Kidney (tissue), 14 donors: ENCODE results near the gene EPHB6. TPM values are rescaled to one million over a fixed set of nuclear protein-coding genes. Genes with fewer than 3 reads are reported as not detected.

Source experiments
- DNase-seq, 5 donors: peaks; one replicate each; pipeline ENCODE4 v3.0.0-alpha.2; 2013 to 2020
- FAIRE-seq: peaks from 2 replicates; lab custom pipeline; 2012; peaks lifted over from hg19 to GRCh38; lab: Jason Lieb, UNC
- H3K27ac ChIP-seq, 2 donors: one replicate each; pipeline ENCODE4 v1.7.0; 2013; ENCODE audit warnings: low read depth in 2 of 2, low read length in 2 of 2, inconsistent platforms in 1 of 2
- H3K27me3 ChIP-seq: one replicate; pipeline ENCODE4 v1.7.1; 2013; ENCODE audit warnings: low read length, inconsistent platforms; ENCODE audit not compliant: control insufficient read depth, insufficient read depth
- H3K36me3 ChIP-seq, 3 donors: one replicate each; pipeline versions ENCODE4 v1.7.0 to v1.7.1; 2013; ENCODE audit warnings: low read length in 3 of 3, control low read depth in 1 of 3, inconsistent platforms in 1 of 3; ENCODE audit not compliant: insufficient read depth in 3 of 3, control insufficient read depth in 2 of 3
- H3K4me1 ChIP-seq, 3 donors: one replicate each; pipeline versions ENCODE4 v1.7.0 to v1.7.1; 2013; ENCODE audit warnings: low read length in 3 of 3, inconsistent platforms in 1 of 3, low read depth in 1 of 3; ENCODE audit not compliant: control insufficient read depth in 2 of 3, insufficient read depth in 2 of 3
- H3K4me3 ChIP-seq, 3 donors: one replicate each; pipeline versions ENCODE4 v1.7.0 to v1.8.1; 2013; ENCODE audit warnings: low read length in 3 of 3, control low read depth in 1 of 3, inconsistent platforms in 1 of 3
- H3K9ac ChIP-seq, 3 donors: one replicate each; pipeline versions ENCODE4 v1.7.0 to v1.7.1; 2013; ENCODE audit warnings: low read length in 3 of 3, control low read depth in 1 of 3, inconsistent platforms in 1 of 3
- H3K9me3 ChIP-seq, 3 donors: one replicate each; pipeline versions ENCODE4 v1.7.0 to v1.7.1; 2013; ENCODE audit warnings: low read length in 3 of 3, control low read depth in 1 of 3, inconsistent platforms in 1 of 3; ENCODE audit not compliant: control insufficient read depth in 2 of 3, insufficient read depth in 1 of 3
- intact Hi-C: fragments of 100-400 bp; cut with DNase I; formaldehyde crosslinking; loops from one replicate; pipeline ENCODE4 v1.11.1; 2022
- polyA plus RNA-seq: library from polyadenylated mRNA; stranded (reverse); fragments of 350-450 nt; fragmentation: Illumina TruSeq; extraction: RNeasy Lipid Tissue Mini Kit (QIAGEN cat#74804); gene quantifications from one replicate; pipeline ENCODE4 v1.2.3, GENCODE V29; 2014; ENCODE audit warnings: low read depth, low replicate concordance; ENCODE audit not compliant: insufficient read depth
- total RNA-seq: library from RNA; stranded (reverse); fragmentation: NEBNext Ultra II Directional; extraction: Animal tissue kit (Norgen Biotek cat#: 25700); gene quantifications from one replicate; pipeline ENCODE4 v1.2.1, GENCODE V29; 2021
- TF ChIP-seq, protein P1 (sequence below): IDR thresholded peaks from 3 replicates; pipeline ENCODE4 v1.5.1; 2012; ENCODE audit warnings: mild to moderate bottlenecking, moderate library complexity, borderline replicate concordance; ENCODE audit not compliant: insufficient read depth; ENCODE audit errors: extremely low read depth
- donor health status: control.
- donor health status: control.
- donor health status: control.
- donor health status: control.
- donor health status: control.
- donor health status: DM: yes; HTN: yes; CAD: no.
- donor health status: Normal renal cell carcinoma (clear cell type).

The EPHB6 gene
- total and polyA plus RNA-seq, 2 donors from 2014 or later: 10.4 to 17.4 TPM

DNA sequence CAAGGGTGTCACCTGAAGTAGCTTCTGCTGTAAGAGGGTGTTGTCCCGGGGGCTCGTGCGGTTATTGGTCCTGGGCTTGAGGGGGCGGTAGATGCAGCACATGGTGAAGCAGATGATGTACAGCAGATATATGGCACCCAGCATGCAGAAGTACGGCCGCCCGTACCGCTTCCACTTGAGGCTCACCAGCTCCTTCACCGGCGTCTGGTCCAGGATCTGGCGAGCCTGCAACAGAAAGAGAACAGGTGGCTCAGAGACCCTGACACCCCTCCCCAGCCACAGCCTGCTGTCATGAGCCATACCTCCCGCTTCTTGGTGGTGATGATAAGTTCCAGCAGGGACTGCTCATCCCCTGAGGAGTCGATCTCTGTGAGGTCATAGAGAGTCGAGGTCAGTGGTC, 20.6 kb downstream of the EPHB6 start:
- Histone ChIP-seq H3K27ac (no peak overlapping the region), H3K4me1 (no peaks in the 10 kb centered on the region), H3K27me3 (no peaks in the 10 kb centered on the region), H3K9ac (no peak overlapping the region), H3K9me3 (no peaks in the 10 kb centered on the region), H3K36me3 (no peaks in the 10 kb centered on the region), H3K4me3 (no peak overlapping the region)
- no peak for FAIRE-seq
- TF ChIP-seq, protein P1, sequence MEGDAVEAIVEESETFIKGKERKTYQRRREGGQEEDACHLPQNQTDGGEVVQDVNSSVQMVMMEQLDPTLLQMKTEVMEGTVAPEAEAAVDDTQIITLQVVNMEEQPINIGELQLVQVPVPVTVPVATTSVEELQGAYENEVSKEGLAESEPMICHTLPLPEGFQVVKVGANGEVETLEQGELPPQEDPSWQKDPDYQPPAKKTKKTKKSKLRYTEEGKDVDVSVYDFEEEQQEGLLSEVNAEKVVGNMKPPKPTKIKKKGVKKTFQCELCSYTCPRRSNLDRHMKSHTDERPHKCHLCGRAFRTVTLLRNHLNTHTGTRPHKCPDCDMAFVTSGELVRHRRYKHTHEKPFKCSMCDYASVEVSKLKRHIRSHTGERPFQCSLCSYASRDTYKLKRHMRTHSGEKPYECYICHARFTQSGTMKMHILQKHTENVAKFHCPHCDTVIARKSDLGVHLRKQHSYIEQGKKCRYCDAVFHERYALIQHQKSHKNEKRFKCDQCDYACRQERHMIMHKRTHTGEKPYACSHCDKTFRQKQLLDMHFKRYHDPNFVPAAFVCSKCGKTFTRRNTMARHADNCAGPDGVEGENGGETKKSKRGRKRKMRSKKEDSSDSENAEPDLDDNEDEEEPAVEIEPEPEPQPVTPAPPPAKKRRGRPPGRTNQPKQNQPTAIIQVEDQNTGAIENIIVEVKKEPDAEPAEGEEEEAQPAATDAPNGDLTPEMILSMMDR: no peak
- intact Hi-C loops: no loop called here
- no peak for DNase-seq

DNA sequence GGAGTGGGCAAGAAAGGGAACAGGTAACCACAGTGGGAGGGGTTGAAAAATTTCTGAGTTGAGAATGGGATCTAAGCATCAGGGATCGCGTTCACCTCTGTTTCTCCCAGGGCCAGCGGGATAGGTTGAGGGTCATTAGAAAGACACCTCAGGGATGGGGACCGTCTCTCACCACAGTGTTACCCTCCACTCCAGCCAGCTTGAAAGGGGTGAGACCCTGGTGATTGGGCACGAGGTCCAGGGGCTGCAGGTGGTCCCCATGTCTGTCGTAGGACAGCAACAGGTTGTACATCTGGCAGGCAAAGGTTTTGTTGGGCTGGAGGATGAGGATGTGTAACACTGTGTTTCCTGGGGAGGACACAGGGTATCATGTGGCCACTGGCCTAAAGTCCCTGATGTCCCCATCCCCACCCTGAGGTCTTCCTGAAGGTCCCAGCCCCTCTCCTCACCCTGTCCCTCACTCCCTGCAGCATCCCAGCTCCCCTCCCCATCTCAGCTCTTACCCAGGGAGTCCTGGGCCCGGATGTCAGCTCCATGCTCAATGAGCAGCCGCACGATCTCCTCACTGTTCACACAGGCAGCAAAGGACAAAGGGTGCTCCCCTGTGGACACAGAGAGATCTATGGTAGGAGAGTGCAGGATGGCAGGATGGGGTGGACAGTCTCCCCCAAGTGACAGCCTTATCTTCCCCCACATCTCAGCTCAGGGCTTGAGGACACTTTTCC, 21.5 kb downstream of the EPHB6 start:
- FAIRE-seq: no peak
- no peaks in the 10 kb centered on the region for H3K4me1 ChIP-seq
- intact Hi-C loops: no loop called here

DNA sequence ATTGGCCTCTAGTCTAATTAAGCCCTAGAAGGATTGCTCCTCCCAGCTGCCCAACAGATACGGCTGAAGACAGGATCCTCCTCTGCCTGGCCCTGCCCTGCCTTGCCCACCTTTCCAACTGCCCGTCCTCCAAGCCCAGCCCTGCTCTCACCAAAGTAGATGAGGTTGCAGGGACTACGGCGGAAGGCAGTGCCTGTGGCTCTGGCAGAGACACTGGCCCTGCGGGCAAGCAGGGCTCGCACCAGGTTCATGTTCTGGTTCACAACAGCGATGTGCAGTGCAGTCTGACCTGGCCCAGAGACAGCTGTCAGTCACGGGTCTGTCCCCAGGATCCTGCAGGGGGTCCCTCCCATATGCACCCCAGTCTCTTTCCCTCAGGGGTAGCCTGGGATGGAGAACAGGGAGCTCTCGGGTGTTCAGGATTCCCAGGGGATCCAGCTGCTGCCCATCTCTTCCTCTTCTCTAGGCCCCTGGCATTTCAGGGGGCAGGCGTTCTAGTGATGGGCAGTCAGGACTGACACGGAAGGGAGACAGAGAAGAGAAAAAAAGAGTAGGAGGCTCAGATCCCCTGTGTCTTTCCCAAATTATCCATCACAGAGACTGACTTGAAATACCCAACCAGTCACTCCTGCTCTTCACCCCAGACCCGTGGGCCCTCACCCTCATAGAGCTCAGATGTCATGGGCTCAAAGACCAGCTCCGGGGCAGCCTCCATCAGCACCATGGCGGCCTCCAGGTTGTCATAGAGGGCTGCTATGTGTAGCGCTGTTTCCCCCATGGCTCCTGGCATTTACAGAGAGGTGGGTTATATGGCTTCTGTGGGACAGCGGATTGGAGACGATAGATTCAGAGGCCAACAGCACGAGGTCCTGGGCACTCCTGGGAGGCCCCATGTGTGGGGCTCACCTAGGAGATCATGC, 22.4 kb downstream of the EPHB6 start:
- Histone ChIP-seq H3K4me3 (no peak overlapping the region), H3K27ac (no peak overlapping the region), H3K27me3 (no peaks in the 10 kb centered on the region), H3K9me3 (no peaks in the 10 kb centered on the region), H3K4me1 (no peaks in the 10 kb centered on the region), H3K9ac (no peak overlapping the region), H3K36me3 (no peaks in the 10 kb centered on the region)
- TF ChIP-seq, protein P1: no peak
- DNase-seq: no peak
- no peak for FAIRE-seq
- intact Hi-C loops: no loop called here

More for the DNA sequence above, 21.5 kb downstream of the EPHB6 start:
- TF ChIP-seq, protein P1: no peak
- H3K9ac ChIP-seq: no peak overlapping the region
- peak in 1 of 5 donors; percentile 13 for DNase-seq
- no peak overlapping the region for H3K27ac ChIP-seq
- no peaks in the 10 kb centered on the region for H3K27me3 ChIP-seq
- H3K4me3 ChIP-seq: no peak overlapping the region
- H3K9me3 ChIP-seq: no peaks in the 10 kb centered on the region
- H3K36me3 ChIP-seq: no peaks in the 10 kb centered on the region
